IgD-negative memory B cell (primary cell): ENCODE results near the gene UROC1. TPM values are rescaled to one million over a fixed set of nuclear protein-coding genes. Genes with fewer than 3 reads are reported as not detected.
A peak's percentile ranks its signal among the peaks of the same experiment; 100 is the strongest.

Source experiments
- H3K27ac Mint-ChIP-seq, 3 donors: one replicate each; pipeline ENCODE4 v1.8.0; 2020 to 2022; ENCODE audit warnings: mild to moderate bottlenecking in 3 of 3, mixed read lengths in 3 of 3, moderate library complexity in 1 of 3
- H3K27me3 Mint-ChIP-seq: one replicate; pipeline ENCODE4 v1.8.0; 2021; ENCODE audit warnings: mixed read lengths
- H3K36me3 Mint-ChIP-seq: one replicate; pipeline ENCODE4 v1.8.0; 2020; ENCODE audit warnings: mild to moderate bottlenecking, mixed read lengths
- H3K4me1 Mint-ChIP-seq, 3 donors: one replicate each; pipeline ENCODE4 v1.8.0; 2020 to 2022; ENCODE audit warnings: mixed read lengths in 3 of 3, mild to moderate bottlenecking in 1 of 3
- H3K4me3 Mint-ChIP-seq, 4 donors: one replicate each; pipeline ENCODE4 v1.8.0; 2020 to 2022; ENCODE audit warnings: mild to moderate bottlenecking in 4 of 4, mixed read lengths in 4 of 4, moderate library complexity in 3 of 4
- H3K9me3 Mint-ChIP-seq, 3 donors: one replicate each; pipeline ENCODE4 v1.8.0; 2020 to 2021; ENCODE audit warnings: mixed read lengths in 3 of 3, mild to moderate bottlenecking in 1 of 3
- polyA plus RNA-seq: library from polyadenylated mRNA; unstranded; fragments of 300-500 nt; fragmentation: Illumina TruSeq; gene quantifications from one replicate; pipeline ENCODE4 v1.2.3, GENCODE V29; 2021

UROC1 gene
- polyA plus RNA-seq, 1 donor from 2014 or later, result not detected

DNA sequence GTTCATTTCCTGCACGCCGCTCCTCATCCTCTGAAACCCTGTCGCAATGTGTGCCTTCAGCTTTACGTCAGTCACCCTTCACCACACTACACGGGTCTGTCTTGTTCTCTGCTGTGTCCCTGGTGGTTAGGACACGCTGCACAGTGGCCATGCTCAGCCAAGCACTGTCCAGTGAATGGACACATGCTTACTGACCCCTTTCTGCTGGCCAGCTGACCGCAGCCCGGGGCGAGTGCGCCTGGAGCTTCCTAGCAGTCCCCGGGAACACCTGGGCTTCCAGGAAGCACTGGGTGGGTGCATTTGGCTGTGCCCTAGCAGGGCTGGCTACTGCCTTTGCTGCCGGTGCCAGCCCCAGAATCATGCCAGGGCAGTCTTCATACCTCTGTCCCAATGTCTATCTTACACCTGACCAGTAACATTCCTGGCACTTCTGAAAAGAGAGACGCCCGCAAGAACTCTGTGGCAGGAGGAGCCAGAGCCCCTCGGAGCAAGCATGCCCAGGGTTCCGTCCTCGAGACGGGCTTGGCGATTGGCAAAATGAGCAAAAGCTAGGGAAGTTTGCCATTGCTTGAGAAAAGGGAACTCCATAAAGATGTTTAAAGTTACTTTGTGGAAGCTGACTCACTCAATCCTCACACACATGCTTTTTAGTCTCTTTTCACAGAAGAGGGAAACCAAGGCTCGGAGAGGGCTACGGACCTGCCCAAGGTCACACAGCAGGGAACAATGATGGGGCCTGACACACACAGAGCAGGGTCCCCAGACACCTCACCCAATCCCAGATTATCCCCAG is 26.2 kb downstream of the UROC1 start:
- H3K4me3 Mint-ChIP-seq, result no peak overlapping the region
- peaks cover 0 to 11% (median 1%) of the 10 kb centered on the region in 3 donors for H3K4me1 Mint-ChIP-seq
- no peak overlapping the region for H3K27ac Mint-ChIP-seq
- H3K9me3 Mint-ChIP-seq, result no peaks in the 10 kb centered on the region
- H3K27me3 Mint-ChIP-seq, result peaks cover 2% of the 10 kb centered on the region
- H3K36me3 Mint-ChIP-seq, result no peaks in the 10 kb centered on the region

DNA sequence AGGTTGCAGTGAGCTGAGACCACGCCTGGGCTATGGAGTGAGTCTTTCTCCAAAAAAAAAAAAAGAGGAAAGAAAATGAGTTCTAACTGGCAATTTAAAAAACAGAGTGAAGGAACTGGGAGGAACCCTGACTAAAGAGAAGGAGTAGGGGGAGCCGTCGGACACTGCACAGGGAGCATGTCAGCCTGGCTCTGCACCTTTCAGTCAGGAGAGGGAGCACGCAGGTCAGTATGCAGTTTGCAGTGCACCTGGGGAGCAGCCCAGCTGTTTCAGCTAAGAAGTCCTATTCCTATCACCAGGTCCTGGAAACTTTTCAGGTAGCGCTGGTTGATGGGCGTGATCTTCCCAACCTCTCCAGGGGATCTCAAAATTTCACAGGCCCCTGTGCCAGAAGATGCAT is 27.0 kb downstream of the UROC1 start:
- no peak overlapping the region for H3K4me3 Mint-ChIP-seq
- peaks cover 2% of the 10 kb centered on the region for H3K27me3 Mint-ChIP-seq
- H3K4me1 Mint-ChIP-seq, result peaks cover 0 to 12% (median 1%) of the 10 kb centered on the region in 3 donors
- no peaks in the 10 kb centered on the region for H3K36me3 Mint-ChIP-seq
- H3K9me3 Mint-ChIP-seq, result no peaks in the 10 kb centered on the region
- H3K27ac Mint-ChIP-seq, result no peak overlapping the region

DNA sequence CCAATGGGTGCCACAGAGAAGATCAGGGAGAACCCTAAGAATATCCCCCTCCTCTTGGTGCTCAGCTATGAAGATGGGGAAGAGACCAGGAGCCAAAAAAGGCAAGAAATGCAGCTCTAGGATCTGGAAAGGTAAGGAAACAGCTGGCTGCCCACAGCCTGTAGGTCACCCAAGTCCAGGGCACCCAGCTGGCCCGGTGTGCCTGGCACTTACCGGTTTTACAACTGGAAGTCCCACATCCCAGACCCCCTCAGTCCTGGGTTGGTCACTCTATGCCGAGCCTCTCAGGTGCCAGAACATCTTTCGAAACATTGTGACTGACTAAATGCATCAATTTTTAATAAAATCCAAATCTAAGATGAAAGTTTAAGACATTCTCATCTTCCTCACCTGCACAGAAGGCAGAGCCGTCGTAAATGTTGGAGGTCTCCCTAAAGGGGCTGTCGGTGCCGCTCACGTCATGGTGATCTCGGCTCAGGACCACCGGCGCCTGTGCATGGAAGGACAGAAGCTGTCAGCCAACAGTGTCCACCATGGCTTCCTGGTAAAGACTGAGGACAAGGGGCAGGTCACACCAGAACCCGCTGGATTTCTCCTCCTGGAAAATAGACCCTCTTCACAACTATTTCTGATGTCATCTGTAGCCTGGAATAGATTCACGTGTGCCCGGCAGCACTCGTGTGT is 28.5 kb downstream of the UROC1 start:
- Mint-ChIP-seq H3K27ac (no peak overlapping the region), H3K36me3 (no peaks in the 10 kb centered on the region), H3K4me3 (no peak overlapping the region), H3K27me3 (no peaks in the 10 kb centered on the region), H3K9me3 (no peaks in the 10 kb centered on the region), H3K4me1 (peaks cover 0 to 11% (median 1%) of the 10 kb centered on the region in 3 donors)

DNA sequence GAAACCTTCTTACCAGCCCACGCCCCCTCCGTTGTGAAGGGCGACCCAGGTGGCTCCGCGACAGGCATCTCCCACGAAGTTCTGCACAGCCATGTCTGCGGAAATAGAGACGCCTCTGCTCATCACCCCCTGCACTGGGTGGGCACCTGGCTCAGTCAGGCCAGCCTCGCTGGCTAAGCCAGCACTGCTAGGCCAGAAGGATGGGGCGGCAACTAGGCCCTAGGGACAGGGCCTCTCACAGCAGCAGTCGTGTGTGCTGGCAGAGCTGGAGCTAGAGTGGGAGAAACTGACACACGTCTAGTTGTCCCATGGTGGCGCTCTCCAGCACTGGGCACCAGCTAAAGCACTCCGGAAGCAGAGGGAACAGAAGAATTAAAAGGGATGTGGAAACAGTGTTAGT is 29.4 kb downstream of the UROC1 start:
- H3K9me3 Mint-ChIP-seq, result no peaks in the 10 kb centered on the region
- no peak overlapping the region for H3K4me3 Mint-ChIP-seq
- peaks cover 0 to 8% (median 1%) of the 10 kb centered on the region in 3 donors for H3K4me1 Mint-ChIP-seq
- H3K36me3 Mint-ChIP-seq, result no peaks in the 10 kb centered on the region
- H3K27me3 Mint-ChIP-seq, result no peaks in the 10 kb centered on the region
- no peak overlapping the region for H3K27ac Mint-ChIP-seq

DNA sequence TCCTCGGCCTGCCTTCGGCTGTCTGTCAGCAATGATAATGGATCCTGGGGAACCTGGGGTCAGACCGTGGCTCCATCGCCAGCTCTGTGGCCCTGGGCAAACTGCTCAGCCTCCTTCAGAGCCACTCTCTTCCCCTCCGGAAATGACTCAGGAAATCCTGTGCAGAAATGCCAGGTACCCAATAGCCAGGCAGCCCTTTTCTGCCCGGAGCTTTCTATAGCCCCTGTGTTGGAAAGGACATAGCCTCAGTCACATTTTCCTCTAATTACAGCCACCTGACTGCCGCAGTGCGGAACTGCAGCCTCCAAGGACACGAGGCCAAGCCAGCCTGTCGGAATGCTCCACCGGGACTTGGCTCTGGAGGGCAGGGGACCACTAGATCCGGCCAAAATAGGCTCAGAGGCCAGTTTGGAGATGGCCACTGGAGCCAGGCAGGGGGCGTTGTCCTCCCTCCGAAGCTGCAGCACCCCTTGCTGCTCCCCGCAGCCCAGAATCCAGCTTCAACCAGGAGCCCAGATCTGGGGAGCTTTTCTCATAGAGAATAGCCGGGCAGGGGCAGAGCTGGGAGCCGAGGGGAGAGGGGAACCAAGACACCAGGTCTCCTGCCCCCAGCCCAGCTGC is 30.3 kb downstream of the UROC1 start:
- Mint-ChIP-seq H3K4me3 (no peak overlapping the region), H3K36me3 (no peaks in the 10 kb centered on the region), H3K4me1 (peaks cover 0 to 8% (median 0%) of the 10 kb centered on the region in 3 donors), H3K27ac (no peak overlapping the region), H3K27me3 (no peaks in the 10 kb centered on the region), H3K9me3 (no peaks in the 10 kb centered on the region)

DNA sequence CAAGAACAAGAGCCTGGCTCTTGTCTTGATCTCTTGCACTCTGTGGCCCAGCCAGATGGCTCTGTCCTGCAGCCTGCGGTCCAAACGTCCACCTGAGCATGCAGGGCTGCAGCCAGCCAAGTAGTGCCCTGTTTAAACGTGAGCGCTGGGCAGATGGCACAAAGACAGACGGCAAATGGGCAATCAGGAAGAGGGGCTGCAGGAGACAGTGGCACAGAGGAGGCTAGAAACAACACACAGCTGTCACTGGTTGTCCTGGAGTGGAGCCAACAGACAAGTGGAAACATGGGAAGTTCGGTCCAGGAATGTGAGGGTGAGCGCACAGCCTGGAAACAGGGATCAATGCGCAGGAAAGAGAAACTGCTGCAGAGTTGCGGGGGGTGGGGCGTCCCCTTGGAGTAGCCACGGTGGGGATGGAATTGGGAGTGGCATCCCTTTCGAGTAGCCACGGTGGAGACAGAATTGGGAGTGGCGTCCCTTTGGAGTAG is 31.2 kb downstream of the UROC1 start:
- peak overlapping the region in 1 of 3 donors; percentile 21 for H3K27ac Mint-ChIP-seq
- no peaks in the 10 kb centered on the region for H3K36me3 Mint-ChIP-seq
- peaks cover 0 to 8% (median 0%) of the 10 kb centered on the region in 3 donors for H3K4me1 Mint-ChIP-seq
- no peak overlapping the region for H3K4me3 Mint-ChIP-seq
- H3K27me3 Mint-ChIP-seq, result no peaks in the 10 kb centered on the region
- H3K9me3 Mint-ChIP-seq, result no peaks in the 10 kb centered on the region

DNA sequence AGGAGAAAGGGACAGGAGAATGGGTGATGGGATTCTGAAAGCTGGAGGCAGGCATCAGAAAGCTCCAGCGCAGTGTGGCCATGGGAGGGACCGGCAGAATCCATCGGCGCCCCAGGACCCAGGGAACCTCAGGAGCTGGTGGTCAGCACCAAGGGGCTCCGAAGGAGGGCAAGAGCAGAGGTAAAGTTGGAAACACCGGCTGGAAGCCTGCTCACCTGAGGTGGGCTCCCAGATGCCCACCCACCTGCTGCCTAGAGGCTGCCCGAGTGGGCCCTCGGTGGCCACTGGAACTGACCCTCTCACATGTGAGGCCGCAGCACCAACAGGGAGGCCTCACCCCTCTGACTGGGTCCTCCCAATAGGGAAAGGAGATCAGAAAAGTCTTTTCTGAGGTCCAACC is 31.6 kb downstream of the UROC1 start:
- peak overlapping the region in 1 of 3 donors; percentile 21 for H3K27ac Mint-ChIP-seq
- no peak overlapping the region for H3K4me3 Mint-ChIP-seq
- no peaks in the 10 kb centered on the region for H3K27me3 Mint-ChIP-seq
- peaks cover 0 to 8% (median 0%) of the 10 kb centered on the region in 3 donors for H3K4me1 Mint-ChIP-seq
- no peaks in the 10 kb centered on the region for H3K36me3 Mint-ChIP-seq
- no peaks in the 10 kb centered on the region for H3K9me3 Mint-ChIP-seq

DNA sequence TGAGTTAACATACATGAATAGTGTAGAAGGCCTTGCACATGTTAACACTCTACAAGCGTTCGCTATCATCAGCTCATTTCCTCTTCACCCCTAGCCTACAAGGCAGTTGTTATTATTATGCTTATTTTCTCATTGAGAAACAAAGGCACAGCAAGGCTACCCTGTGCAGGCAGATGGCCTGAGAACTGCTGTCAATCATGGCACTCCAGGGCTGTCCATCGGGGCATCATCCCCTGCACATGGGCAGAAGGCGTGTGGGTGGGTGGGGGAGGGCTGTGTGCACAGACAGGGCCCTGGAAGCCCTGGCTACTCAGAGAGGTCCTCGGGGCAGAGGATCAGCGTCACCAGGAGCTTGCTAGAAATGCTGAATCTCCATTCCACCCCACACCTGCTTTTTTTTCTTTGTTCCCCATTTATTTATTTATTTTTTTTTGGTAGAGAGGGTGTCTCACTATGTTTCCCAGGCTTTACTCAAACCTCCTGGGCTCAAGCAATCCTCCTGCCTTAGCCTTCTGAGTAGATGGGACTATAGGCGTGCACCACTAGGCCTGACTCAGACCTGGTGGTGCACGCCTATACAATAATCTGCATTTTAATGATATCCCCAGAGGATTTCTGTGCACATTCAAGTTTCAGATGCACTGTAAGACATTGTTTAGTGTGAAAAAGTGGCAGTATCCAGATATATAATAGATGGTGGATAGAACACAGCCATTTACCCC is 32.2 kb downstream of the UROC1 start:
- H3K27me3 Mint-ChIP-seq, result no peaks in the 10 kb centered on the region
- no peaks in the 10 kb centered on the region for H3K9me3 Mint-ChIP-seq
- H3K4me1 Mint-ChIP-seq, result peaks cover 0 to 8% (median 0%) of the 10 kb centered on the region in 3 donors
- H3K27ac Mint-ChIP-seq, result no peak overlapping the region
- H3K4me3 Mint-ChIP-seq, result no peak overlapping the region
- no peaks in the 10 kb centered on the region for H3K36me3 Mint-ChIP-seq

DNA sequence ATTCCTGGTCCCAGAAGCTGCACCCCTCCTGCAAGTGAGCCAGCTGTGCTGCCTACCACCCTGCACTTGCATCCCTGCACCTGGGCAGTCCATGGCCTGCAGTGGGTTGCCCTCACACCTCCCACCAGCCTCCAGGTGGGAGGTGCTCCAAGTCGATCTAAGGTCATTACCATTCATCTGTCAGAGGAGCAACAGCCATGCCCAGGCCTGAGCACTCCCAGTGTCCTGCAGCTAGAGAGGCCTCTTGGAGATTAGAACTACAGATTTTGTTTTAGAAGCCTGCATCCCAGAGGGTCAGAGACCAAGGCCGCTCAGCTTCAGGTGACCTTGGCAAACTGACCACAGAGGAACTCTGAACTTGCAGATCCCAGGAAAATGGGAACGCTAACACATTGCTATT is 32.9 kb downstream of the UROC1 start:
- Mint-ChIP-seq H3K4me3 (peak overlapping the region in 1 of 4 donors; percentile 25), H3K36me3 (no peaks in the 10 kb centered on the region), H3K27ac (no peak overlapping the region), H3K4me1 (peaks cover 0 to 8% (median 0%) of the 10 kb centered on the region in 3 donors), H3K27me3 (no peaks in the 10 kb centered on the region), H3K9me3 (no peaks in the 10 kb centered on the region)

DNA sequence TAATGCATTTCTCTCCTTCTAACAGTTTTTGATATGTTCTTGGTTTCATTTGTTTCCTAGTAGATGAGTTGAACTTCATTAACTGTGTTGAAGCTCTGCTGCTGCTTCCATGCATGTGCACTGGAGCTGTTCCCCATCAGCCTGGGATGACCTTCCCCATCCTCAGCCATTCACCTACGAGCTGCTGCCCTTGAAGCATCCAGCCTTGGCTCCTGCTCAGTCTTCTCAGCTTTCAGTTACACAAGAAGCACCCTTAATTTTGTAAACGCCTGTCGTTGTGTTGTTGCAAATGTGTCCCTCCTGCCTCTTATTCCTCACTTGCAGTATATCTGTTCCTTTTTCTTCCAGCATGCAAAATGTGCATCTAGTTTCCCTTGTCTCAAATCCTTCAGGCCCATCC is 33.4 kb downstream of the UROC1 start:
- no peaks in the 10 kb centered on the region for H3K27me3 Mint-ChIP-seq
- peak overlapping the region in 1 of 4 donors; percentile 25 for H3K4me3 Mint-ChIP-seq
- H3K9me3 Mint-ChIP-seq, result no peaks in the 10 kb centered on the region

DNA sequence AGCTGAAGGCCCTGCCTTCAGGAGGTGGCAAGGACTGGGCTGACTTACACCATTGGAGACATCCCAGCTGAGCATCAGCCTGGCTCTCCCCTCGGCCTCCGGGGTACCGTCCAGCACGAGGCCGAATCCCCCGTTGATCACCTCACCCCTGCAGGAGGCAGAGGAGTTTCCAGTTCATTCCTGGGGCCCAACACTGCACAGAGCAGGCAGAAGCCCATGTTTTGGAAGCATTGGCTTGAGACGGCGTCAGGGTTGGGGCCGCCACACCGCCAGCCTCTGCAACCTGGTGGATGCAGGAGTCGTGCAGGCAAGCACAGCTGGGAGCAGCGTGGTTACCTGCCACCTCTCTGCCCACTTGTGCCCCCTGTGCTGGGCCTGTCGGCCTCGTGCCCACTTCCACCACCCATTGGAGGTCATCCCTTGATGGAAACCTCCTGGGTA is 34.2 kb downstream of the UROC1 start:
- Mint-ChIP-seq H3K4me1 (peaks cover 0 to 8% (median 0%) of the 10 kb centered on the region in 3 donors), H3K4me3 (no peak overlapping the region), H3K9me3 (no peaks in the 10 kb centered on the region), H3K27ac (no peak overlapping the region), H3K36me3 (no peaks in the 10 kb centered on the region), H3K27me3 (no peaks in the 10 kb centered on the region)

More for the DNA sequence above, 33.4 kb downstream of the UROC1 start:
- Mint-ChIP-seq H3K4me1 (peaks cover 0 to 8% (median 0%) of the 10 kb centered on the region in 3 donors), H3K36me3 (no peaks in the 10 kb centered on the region), H3K27ac (no peak overlapping the region)

DNA sequence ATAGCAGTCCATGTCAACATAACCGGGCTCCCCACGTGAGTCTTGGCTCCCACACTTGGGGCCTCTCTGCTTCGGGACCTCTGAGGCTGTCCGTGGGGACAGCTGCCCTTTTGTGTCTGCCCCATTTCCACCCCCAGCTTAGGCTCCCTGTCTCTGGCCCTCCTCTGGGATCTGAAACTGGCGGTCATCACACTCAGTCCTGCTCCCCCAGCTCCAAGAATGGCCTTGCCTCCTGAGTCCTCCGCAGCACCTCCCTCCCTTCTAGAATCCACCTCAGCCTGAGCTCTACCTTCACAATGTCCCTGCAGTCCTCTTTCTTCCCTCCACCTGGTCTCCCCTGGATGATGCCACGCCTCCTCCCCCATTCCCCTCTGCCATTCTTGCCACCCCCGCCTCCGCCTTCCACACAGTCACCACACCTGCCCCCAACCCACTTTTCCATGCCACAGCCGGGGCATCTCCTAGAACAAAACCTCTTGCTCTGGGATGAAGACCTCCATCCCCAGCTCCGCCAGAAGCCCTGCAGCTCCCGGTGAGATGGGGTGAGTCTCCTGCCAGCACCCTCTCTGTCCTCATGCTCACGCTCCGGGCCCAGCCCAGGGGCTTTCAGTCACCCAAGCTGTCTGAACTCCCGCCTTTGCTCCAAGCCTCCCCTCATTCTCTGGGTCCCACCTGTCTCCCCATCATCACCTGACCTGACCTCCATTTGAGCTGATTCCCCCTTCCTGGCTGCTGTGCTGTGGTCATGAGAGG is 34.9 kb downstream of the UROC1 start:
- no peaks in the 10 kb centered on the region for H3K27me3 Mint-ChIP-seq
- peaks cover 0 to 8% (median 1%) of the 10 kb centered on the region in 3 donors for H3K4me1 Mint-ChIP-seq
- H3K9me3 Mint-ChIP-seq, result no peaks in the 10 kb centered on the region
- H3K27ac Mint-ChIP-seq, result no peak overlapping the region
- no peak overlapping the region for H3K4me3 Mint-ChIP-seq
- peaks cover 1% of the 10 kb centered on the region for H3K36me3 Mint-ChIP-seq

DNA sequence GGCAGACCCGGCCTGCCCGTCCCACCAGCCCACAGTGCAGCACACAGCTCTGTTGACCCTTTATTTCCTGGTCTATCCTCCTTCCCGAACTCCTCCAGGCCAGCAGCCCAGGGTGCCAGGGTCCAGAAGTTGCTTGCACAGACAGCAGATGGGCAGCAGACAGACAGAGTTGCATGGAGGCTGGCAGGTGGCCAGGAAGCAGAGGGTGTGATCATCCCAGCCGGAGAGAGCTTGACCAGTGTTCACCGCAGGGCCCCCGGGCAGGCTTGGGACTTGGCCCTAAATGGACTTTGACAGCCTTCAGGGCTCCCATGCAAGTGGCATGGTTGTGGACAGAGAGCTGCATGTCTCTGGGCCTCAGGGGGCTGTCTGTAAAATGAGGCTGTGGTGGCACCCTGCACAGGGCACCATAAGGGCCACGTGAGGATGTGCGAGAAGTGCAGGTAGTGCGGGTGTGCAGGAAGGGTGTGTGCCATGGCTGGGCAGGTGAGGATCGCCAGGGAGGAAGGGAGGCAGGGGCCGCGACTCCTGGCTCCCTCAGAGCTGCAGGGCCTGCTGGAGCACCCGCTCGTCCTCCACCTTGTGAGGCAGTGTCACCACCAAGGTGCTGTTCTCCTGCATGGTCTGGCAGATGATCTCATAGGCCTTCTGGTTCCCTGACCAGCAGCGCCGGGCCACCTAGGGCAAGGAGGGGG is 35.6 kb downstream of the UROC1 start:
- H3K4me3 Mint-ChIP-seq, result no peak overlapping the region
- H3K27me3 Mint-ChIP-seq, result no peaks in the 10 kb centered on the region

More for the DNA sequence above, 35.6 kb downstream of the UROC1 start:
- H3K4me1 Mint-ChIP-seq, result peaks cover 0 to 5% (median 4%) of the 10 kb centered on the region in 3 donors
- peak overlapping the region in 1 of 3 donors; percentile 80 for H3K27ac Mint-ChIP-seq
- H3K9me3 Mint-ChIP-seq, result no peaks in the 10 kb centered on the region
- peaks cover 3% of the 10 kb centered on the region for H3K36me3 Mint-ChIP-seq
